GM12874 (cell line): ENCODE results near the gene DAGLA.

Experiments
- TF ChIP-seq, protein P1 (sequence below): IDR thresholded peaks from 2 replicates; pipeline ENCODE4 v1.5.1; 2011; ENCODE audit warnings: low read depth, mild to moderate bottlenecking, control low read depth, low read length, moderate library complexity; ENCODE audit not compliant: insufficient read depth

The DAGLA gene

DNA sequence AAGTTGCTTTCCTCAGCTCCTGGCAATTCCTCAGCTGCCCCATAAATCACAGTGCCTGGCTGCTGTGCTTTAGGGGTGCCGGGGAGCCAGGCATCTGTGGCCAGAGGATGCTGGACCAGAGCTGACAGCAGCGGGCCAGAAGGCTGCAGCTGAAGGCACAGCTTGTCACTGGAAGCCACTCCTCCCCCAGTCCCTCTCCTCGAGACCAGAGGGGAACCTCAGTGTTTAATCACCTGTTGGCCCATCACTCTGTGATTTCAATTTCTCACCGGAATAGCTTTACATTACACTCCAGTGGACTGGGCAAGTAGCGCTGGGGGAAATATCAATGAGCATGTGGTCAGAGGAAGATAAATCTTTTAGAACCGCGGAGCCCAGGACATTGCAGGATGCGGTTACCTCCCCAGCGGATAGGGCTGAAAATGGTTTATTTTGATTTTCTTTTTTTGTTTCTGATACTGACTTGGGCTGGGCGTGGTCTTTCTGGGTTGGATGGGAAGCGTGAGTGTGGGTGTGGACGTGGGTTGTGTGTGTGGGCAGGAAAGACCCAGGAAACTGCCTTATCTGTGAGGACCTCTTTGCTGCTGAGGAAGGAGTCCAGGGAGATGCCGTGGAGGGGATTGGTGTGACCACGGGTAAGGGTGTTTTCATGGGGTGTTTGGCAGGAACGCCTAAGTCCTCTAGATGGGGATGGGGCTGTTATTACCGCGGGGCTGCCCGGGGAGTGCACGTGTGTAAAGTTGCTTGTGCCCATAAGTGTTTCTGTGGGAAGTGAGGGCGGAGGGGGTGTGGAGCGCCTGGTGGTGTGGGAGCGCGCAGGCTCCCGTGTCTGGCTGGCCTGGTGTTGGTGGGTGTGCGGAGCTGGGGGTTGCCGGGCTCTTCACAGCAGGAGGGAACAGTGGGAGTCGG is 4.0 kb downstream of the DAGLA start:
- TF ChIP-seq, protein P1, sequence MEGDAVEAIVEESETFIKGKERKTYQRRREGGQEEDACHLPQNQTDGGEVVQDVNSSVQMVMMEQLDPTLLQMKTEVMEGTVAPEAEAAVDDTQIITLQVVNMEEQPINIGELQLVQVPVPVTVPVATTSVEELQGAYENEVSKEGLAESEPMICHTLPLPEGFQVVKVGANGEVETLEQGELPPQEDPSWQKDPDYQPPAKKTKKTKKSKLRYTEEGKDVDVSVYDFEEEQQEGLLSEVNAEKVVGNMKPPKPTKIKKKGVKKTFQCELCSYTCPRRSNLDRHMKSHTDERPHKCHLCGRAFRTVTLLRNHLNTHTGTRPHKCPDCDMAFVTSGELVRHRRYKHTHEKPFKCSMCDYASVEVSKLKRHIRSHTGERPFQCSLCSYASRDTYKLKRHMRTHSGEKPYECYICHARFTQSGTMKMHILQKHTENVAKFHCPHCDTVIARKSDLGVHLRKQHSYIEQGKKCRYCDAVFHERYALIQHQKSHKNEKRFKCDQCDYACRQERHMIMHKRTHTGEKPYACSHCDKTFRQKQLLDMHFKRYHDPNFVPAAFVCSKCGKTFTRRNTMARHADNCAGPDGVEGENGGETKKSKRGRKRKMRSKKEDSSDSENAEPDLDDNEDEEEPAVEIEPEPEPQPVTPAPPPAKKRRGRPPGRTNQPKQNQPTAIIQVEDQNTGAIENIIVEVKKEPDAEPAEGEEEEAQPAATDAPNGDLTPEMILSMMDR, result no peak

DNA sequence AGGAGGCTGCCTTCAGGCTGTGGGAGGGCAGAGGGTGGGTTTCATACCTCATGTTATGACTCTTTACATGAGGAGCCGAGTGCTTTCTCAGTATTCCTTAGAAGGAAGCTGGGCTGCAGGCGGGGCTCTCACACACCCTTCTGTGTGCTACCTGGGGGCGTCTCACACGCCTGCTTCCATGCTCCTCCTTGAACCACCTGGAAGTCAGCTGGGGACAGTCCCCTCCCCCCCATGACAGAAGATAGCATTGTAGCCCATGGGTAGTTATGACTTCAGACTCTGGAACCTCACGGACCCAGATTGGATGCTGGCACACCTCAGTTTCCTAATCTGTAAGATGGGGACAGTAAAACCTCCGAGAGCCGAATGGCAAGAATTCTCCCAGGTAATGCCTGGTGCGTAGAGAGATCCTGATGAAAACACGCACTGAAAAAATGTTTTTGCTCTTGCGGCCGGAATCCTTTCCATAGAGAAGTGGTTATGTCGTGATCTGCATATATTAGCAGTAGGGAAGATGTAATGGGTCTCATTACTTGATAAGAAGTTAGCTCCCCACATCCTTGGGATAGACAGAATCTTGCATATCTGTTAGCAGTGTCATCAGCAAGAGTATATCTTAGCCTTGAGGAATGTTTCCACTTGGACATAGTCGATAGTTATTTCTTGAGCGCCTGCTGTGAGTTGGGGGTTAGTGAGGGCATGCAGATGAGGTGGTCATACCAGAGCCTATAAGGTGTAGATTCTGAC is 4.9 kb downstream of the DAGLA start:
- TF ChIP-seq, protein P1, result no peak

DNA sequence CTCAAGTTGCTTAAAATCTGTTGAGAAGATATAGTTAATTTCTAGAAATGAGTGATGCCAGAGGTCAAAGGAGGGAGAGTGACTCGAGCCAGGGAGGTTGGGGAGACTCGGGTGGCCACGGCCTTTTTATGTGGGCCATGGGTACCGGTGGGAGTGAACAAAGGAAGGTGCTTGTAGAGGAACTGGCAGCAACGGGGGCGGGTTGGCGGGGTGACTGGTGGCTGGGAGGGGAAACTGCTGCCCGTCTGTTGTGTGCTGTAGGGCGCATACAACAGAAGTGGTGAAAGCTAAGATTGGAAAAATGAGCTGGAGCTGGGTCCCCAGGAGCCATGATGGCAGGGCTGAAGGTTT is 5.4 kb downstream of the DAGLA start:
- TF ChIP-seq, protein P1, result no peak

DNA sequence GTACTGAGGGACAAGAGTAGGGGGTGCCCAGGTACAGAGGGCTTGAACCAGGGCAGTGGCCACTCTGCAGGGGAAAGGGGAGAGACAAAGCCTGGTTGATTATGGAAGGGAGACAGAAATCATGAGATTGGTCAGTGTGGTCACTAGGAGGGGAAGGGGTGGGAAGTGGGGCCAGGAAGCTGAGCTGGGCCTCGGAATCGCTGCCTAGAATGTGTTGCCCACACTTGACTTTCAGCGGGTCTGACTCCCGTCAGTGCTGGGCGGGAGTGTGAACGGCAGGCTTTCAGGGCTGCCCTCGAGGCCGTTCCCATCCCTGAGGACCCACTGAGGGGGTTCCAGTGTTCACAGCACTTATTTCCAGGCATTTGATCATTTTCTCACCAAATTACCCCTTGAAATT is 5.9 kb downstream of the DAGLA start:
- TF ChIP-seq, protein P1, result no peak

DNA sequence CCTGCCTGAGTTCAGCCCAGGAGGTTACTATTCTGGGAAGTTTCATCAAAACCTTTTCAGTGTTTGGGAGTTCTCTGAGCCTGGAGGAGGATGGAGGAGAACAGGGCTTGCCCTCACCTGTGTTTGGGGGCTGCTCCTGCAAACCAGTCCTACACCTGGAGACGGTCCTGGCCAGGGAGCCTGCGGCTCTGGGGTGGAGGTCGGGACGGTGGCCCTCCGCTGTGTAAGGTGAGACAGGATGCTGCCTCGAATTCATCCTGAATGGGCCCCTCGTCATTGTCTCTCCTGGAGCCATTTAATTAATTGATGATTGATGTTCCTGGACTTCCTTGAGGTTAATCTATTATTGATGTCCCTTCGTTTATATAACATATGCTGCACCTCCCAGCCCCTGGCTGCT is 6.3 kb downstream of the DAGLA start:
- TF ChIP-seq, protein P1, result no peak

DNA sequence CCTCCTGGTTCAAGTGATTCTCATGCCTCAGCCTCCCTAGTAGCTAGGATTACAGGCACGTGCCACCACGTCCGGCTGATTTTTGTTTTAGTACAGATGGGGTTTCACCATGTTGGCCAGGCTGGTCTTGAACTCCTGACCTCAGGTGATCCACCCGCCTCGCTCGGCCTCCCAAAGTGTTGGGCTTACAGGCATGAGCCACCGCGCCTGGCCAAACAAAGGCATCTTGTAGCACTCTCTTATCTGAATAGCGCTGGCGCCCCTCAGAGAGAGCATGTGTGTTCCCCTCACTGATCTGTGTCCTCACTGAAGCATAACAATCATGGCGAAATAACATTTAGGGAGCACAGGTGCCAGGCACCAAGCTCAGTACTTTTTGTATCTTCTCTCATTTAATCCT is 7.2 kb downstream of the DAGLA start:
- TF ChIP-seq, protein P1, result no peak

DNA sequence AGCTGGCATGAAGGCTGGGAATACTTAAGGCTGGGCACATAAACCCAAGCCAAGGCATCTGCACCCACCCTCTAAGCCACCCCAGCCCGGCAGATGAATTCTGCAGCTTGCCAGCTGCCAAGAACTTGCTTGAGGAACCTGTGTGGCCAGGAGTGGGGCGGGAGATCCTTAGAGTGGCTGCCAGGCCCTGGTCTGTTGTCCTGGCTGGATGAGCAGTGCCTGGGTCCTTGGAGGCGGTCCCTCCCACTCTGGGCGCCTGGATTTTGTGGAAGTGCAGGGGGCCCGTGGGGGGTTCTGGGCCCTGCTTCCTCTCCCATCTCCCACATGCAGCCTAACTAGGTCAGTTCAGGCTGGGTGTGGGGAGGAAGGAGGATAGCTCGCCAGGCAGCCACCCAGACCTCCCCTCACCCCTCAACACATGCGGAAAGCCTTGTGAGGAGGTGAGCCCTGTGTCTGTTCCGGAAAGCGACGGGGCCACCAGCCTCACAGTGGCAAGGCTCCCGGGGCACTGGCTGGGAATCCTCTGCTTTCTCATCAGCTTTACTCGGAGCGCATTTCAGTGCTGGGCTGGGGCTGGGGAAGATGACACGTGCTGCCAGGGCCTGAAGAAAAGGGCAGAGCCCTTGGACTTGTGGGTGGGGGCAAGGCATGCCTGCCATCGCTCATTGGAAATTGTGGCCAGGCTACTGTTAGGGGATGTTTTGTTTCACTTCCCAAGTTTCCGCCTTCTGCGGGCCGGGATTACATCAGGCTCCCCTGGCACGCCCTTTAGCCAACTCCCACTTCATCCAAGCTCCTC is 8.4 kb downstream of the DAGLA start:
- TF ChIP-seq, protein P1, result no peak
